Fibroblast of the aortic adventitia (primary cell): ENCODE data around the gene CENPH. TPM values are rescaled to one million over a fixed set of nuclear protein-coding genes. Genes with fewer than 3 reads are reported as not detected.
"Not testable (repeated sequence)": the region's sequence is repeated elsewhere in the genome, so short reads cannot be mapped to it uniquely, and the experiment has no call there.

Experiments used
- DNase-seq: peaks from one replicate; pipeline ENCODE4 v3.0.0-alpha.2; 2010; ENCODE audit warnings: low read depth
- H3K4me3 ChIP-seq: 2 replicates; pipeline ENCODE4 v1.5.1; 2011; ENCODE audit warnings: low read depth, mild to moderate bottlenecking, control low read depth, low read length, moderate library complexity
- CTCF ChIP-seq: IDR thresholded peaks from 2 replicates; pipeline ENCODE4 v1.5.1; 2011; ENCODE audit warnings: mild to moderate bottlenecking, low read length, control low read depth, inconsistent platforms; ENCODE audit not compliant: insufficient read depth
- total RNA-seq: library from RNA; depleted of rRNA; stranded (reverse); fragments of >200 nt; gene quantifications from 2 replicates; pipeline ENCODE4 v1.2.3, GENCODE V29; 2012; ENCODE audit warnings: low replicate concordance

The CENPH gene
- total RNA-seq, 1 donor, result 20.2 TPM

GRCh38 chr5:69231851-69232250 lies 42.5 kb downstream of the CENPH start:
- DNase-seq, result no peak
- no peak for TF ChIP-seq CTCF

GRCh38 chr5:69234457-69235268 lies 45.3 kb downstream of the CENPH start, which contains the start of gene CDK7:
Gene CDK7, plus strand, starts transcription at chr5:69234886. Its CDS starts 90 bp downstream, at chr5:69234976.
- H3K4me3 ChIP-seq, result peak within 1 kb of the TSS; percentile 94
- peak; percentile 90 for DNase-seq
- TF ChIP-seq CTCF, result no peak

More at GRCh38 chr5:69231851-69232250, 42.5 kb downstream of the CENPH start:
- no peak overlapping the region for H3K4me3 ChIP-seq

GRCh38 chr5:69236733-69237132 lies 47.4 kb downstream of the CENPH start:
- not testable (repeated sequence) for DNase-seq, H3K4me3 ChIP-seq

- TF ChIP-seq CTCF, result no peak
- no peak overlapping the region for H3K4me3 ChIP-seq
- DNase-seq, result no peak
These were observed 48.5 kb downstream of the CENPH start for GRCh38 chr5:69237877-69238276.

- TF ChIP-seq CTCF, result no peak
- peak; percentile 83 for DNase-seq
- H3K4me3 ChIP-seq, result no peak overlapping the region
These were observed 49.4 kb downstream of the CENPH start for GRCh38 chr5:69238760-69239251.

GRCh38 chr5:69242215-69242927 lies 53.0 kb downstream of the CENPH start:
- no peak for TF ChIP-seq CTCF
- no peak for DNase-seq
- H3K4me3 ChIP-seq, result no peak overlapping the region

GRCh38 chr5:69245031-69245430 lies 55.6 kb downstream of the CENPH start:
- H3K4me3 ChIP-seq, result no peak overlapping the region
- no peak for DNase-seq
- TF ChIP-seq CTCF, result no peak
